ENCODE measurements around the gene KRT17.
"Not testable (repeated sequence)": the region's sequence is repeated elsewhere in the genome, so short reads cannot be mapped to it uniquely, and the experiment has no call there.

The KRT17 gene

DNA sequence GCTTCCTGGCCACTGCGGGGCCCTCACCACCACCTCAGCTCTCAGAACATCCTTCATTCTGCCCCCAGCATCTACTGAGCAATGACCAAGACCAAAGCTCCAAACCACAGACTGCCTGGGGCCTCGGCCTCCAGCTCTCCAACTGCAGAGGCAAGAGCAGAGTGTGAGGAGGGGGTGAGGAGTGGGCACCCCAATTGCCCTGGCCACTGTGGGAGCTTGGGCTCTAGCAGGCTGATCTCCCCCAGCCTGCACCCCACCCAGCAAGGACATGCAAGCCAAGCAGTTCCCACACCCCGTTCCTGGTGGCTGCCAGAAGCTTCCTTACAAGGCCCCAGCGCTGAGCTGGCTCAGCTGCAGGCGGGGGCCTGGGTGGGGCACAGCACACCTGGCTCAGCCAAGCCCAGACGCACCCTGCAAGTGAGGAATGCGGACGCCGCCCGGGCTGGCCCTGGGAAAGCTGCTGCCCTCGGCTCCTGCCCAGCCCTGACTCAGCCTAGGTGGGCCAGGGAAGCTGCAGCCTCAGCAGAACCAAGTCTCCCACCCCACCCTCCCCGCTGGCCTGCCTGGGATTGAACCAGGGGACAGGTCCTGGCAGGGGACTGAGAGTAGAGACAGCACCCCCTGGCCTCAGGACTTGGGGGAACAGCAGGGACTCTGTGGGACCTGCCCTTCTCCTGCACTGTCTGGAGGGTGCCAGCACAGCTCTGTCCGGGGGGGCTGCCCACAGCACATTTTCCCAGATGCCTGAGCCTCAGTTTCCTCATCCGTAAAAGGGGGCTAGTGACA, 29.7 kb upstream of the KRT17 start:
- DNase-seq (ENCODE audit: low read depth, low spot score), result no peak

DNA sequence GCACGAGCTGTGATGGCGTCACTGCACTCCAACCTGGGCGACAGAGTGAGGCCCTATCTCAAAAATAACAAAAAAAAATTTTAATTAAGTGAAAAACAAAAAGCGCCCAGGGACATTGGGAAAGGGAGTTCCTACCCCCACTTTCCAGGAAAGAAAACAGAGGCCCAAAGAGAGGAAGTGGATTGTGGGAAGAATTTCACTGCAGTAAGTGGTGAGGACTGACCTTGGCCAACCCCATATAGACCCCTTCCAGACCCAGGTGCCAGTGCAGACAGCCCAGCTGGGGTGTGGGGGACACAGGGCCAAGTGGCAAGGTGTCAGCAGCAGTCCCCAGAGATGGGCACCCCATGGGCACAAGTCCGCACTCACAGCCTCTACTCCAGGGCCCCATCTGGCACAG, 29.0 kb upstream of the KRT17 start:
- no peak for DNase-seq (ENCODE audit: low read depth, low spot score)

DNA sequence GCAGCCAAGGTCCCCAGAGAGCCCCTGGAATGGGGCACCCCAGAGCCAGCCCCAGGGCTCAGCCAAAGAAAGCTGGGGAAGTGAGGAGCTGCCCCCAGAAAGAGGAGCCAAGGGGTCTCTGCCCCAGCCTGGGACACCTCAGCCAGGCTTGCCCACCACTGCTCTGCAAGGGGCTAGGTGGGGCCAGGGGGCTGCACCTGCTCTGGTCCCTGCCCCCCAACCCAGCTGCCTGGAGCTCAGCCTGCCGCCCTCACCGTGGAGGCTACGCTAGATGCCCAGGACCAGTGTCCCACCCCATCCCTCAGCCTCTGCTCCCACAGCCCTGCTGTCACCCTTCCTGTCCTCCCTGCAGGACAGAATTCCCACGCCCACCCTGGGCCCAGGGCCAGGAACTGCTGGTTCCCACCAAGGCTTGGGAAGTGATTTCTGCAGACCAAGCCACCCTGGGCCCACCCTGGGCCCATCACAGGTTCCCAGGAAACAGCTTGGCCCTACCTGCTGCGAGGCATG, 28.1 kb upstream of the KRT17 start:
- DNase-seq (ENCODE audit: low read depth, low spot score), result no peak

- DNase-seq (ENCODE audit: low read depth, low spot score), result no peak
Observed at GRCh38 chr17:41651625-41652460, 27.5 kb upstream of the KRT17 start.

DNA sequence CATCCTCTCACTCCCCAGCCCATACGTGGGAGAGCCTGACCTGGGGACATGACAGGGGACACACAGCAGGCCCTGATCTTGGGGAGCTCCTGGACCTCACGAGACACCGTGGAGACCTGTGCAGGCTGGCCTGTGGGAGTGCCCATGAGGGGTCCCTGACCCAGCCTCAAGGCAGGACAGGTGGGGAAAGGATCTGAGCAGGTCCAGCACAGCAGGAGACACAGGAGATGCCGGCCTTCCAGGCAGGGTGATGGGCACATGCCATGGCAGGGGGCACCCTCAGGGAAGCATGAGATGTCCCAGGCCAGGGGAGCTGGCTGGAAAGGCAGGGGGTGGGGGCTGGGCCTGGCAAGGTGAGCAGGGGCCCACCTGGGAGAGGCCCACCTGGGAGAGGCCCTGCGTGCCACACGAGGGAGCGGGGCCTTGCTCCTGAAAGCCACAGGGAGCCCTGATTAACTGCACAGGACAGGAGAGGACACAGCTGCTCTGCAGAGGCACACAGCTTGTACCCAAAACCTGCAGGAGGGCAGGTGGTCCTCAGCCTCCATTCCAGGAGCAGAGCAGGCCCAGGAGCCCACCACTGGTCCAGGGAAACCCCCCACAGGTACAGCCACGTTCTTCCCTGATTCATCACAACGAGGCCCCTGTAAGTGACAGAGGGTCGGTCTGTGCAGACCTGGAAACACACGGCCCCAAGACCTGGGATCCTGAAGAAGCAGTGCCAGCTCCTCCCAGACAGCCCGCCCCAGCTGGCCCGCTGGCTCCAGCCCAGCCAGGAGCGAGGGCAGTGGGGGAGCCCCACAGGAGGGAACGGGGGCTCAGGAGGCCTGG, 26.6 kb upstream of the KRT17 start:
- DNase-seq (ENCODE audit: low read depth, low spot score), result no peak

DNA sequence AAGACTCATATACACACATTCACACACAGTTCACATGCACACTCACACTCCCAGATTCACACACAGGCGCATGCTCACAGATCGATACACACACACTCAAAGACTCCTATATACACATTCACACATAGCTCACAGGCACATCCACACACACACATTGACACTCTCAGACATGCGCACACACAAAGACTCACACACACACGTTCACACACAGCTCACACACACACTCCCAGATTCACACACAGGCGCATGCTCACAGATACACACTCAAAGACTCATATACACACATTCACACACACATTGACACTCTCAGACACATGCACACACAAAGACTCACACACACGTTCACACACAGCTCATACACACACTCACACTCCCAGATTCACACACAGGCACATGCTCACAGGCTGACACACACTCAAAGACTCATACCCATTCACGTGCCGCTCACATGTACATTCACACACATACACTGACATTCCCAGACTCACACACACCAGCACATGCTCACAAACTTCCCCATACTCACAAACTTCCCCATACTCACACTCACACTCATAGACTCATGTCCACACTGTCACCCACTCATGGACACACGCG, 25.6 kb upstream of the KRT17 start:
- DNase-seq (ENCODE audit: low read depth, low spot score), result no peak

GRCh38 chr17:41648411-41649195, 24.2 kb upstream of the KRT17 start:
- DNase-seq (ENCODE audit: low read depth, low spot score), result peak; percentile 56

DNA sequence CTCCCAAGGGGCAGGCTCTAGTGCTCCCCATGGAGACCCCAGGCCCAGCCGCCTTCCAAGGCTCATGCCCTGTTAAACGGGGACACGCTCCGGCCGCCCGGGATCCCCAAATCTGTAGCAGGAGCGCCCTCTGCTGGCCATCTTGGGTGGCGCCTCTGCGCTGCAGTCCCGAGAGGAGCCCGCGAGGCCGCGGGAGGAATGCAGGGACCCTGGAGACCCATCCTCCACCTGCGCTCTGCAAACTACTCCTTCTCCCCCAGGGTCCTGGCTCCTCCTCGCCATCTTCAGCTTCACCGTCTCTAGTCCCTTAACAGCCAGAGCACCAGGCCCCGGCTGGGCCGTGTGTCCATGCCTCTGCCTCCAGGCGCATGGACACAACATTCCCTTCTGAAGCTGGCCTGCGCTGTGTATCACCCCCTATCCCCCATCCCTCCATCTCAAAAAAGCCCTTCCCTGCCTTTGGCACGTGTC, 23.6 kb upstream of the KRT17 start:
- peak; percentile 73 for DNase-seq (ENCODE audit: low read depth, low spot score)

GRCh38 chr17:41647038-41647813, 22.9 kb upstream of the KRT17 start:
- DNase-seq (ENCODE audit: low read depth, low spot score), result no peak

- DNase-seq (ENCODE audit: low read depth, low spot score), result no peak
Observed at GRCh38 chr17:41642252-41643156, 18.1 kb upstream of the KRT17 start.

DNA sequence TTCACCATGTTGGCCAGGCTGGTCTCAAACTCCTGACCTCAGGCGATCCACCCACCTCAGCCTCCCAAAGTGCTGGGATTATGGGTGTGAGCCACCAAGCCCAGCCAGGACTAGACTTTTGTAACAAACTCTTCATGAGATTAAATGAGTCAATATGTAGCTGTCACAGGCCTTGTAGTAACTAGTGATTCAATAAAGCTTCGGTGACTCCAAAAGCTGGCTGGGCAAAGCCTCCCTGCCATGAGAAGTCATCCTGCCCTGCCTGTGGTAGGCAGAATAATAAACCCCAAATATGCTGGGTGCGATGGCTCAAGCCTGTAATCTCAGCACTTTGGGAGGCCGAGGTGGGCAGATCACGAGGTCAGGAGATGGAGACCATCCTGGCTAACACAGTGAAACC, 16.2 kb upstream of the KRT17 start:
- DNase-seq (ENCODE audit: low read depth, low spot score), result not testable (repeated sequence)

DNA sequence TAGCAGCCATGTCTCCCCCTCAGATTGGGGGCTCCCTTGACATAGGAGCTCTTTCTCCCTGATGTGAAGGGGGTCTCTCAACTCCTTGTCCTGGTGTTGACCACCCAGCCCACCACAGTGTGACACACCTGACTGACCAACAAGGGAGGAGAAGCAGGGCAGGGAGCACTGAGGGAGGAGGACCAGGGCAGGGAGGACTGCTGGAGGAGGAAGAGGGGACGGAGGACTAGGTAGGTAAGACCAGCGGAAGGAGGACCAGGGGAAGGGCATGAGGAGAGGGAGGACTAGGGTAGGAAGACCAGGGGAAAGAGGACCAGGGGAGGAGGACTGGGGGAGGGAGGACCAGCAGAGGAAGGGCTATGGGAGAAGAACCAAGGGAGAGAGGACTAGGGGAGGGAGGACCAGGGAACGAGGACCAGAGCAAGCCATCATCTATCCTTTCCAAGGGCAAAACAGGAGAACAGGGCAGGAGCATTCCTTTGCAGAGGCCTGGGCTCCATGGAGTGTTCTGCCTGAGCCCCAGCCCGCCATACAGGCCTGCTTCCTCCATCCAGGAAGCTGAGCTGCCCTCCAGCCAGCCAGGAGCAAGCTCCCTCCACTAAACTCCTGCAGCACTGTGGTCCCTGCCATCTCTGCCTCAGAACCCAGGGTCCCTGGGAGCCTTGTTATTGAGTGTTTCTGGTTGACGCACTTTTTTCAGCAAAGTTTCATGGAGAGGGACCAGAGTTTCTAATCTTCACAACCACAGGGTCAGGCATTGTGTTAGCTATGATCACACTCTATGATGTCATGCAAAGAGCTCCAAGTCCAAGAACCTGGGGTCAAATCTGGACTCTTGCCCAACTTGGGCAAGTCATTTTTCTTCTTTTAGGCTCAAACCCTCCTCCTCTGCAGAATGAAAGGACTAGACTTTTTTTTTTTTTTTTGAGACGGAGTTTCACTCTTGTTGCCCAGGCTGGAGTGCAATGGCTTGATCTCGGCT, 15.4 kb upstream of the KRT17 start:
- DNase-seq (ENCODE audit: low read depth, low spot score), result no peak

- DNase-seq (ENCODE audit: low read depth, low spot score), result no peak
Observed at GRCh38 chr17:41638941-41639340, 14.6 kb upstream of the KRT17 start.

DNA sequence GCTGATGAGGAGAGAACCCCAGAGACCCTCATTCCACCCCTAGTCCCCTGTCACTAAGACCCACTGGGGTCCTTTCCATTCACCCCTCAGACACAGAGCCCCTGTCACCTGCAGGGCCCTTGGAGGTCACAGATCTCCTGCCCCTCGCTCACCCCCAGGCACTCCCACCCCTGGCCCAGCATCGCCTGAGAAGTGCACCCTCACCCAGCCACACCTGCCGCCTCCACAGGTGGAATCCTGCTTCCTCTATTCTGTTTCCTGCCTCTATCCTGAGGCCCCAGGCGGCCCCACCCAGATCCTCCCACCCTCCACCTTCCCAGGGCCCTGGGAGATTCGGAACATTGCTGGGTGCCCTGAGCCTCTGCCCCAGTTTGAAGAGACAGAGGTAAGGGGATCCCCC, 13.8 kb upstream of the KRT17 start:
- DNase-seq (ENCODE audit: low read depth, low spot score), result no peak

DNA sequence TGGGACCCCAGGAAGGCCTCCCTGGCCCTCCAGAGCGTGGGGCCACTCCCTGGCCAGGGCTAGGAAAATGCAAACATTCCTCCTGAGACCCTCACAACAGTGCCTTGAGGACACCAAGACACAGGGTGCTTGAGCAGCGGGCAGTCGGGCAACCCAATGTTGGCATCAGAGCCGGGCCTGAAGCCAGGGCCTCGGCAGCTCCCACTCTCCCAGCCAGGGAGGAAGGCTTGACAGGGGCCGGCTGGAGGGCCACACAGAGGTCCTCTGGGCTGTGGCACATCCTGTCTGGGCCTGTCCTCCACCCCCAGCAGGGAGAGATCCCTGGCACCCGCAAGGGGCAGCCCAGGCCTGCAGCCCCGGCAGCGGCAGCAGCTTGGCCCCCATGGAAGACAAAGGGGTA, 12.3 kb upstream of the KRT17 start:
- no peak for DNase-seq (ENCODE audit: low read depth, low spot score)

DNA sequence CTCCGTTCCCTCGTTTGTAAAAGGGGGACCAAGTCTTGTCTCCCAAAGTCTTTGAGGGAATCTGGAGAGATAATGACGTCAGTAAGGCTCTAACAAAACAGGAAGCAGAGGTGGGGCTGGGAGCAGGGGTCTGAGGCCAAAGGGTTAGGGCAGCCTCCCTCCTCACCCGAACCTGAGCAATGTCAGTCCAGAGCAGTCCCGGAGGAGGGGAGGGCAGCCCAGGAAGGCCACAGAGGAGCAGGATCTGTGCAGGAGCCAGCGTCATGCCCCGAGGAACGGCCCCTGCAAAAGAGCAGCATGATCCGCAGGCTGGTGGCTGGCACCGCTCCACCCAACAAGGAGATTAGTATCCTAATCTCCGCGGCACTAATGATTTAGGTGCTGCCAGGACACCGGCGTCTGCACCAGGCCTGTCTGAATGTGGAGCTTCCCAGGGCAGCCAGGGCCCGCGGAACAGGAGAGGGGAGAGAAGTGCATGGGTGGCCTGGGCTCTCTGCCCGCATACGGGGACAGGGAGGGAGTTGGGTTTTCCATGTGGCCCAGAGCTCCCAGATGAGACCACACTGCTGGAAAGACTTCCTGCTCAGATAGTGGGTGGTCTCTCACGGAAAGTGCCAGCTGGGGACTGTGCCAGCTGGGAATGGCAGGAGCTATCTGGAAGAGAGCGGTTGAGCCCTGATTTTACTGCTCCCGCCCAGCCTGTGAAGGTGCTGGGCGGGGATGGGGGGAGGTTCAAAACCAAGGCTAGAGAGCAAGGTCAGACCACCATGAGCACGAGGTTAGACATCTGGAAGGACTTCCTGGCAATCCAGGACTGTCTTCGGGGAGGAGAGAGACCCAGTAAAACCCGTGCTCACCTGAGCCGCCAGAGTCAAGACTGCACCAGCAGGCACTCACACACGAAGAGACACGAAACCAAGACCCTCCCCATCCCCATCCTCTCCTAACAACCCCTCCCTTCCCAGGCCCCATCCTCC, 11.0 kb upstream of the KRT17 start:
- no peak for DNase-seq (ENCODE audit: low read depth, low spot score)

Measured in activated CD4-positive, CD25-positive, alpha-beta regulatory T cell treated with anti-CD3 and anti-CD28 coated beads, Interleukin-2, amount 50 U/mL, for 16 hours (primary cell).